ENCODE data around the gene PAX2.

DNA sequence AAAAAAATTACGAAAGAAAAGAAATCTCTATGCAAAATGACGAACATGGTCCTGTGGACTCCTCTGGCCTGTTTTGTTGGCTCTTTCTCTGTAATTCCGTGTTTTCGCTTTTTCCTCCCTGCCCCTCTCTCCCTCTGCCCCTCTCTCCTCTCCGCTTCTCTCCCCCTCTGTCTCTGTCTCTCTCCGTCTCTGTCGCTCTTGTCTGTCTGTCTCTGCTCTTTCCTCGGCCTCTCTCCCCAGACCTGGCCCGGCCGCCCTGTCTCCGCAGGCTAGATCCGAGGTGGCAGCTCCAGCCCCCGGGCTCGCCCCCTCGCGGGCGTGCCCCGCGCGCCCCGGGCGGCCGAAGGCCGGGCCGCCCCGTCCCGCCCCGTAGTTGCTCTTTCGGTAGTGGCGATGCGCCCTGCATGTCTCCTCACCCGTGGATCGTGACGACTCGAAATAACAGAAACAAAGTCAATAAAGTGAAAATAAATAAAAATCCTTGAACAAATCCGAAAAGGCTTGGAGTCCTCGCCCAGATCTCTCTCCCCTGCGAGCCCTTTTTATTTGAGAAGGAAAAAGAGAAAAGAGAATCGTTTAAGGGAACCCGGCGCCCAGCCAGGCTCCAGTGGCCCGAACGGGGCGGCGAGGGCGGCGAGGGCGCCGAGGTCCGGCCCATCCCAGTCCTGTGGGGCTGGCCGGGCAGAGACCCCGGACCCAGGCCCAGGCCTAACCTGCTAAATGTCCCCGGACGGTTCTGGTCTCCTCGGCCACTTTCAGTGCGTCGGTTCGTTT, 83.9 kb downstream of the PAX2 start:
- TF ChIP-seq, protein P1, sequence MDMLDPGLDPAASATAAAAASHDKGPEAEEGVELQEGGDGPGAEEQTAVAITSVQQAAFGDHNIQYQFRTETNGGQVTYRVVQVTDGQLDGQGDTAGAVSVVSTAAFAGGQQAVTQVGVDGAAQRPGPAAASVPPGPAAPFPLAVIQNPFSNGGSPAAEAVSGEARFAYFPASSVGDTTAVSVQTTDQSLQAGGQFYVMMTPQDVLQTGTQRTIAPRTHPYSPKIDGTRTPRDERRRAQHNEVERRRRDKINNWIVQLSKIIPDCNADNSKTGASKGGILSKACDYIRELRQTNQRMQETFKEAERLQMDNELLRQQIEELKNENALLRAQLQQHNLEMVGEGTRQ (CRISPR knock-in tag; IDR thresholded peaks at IDR 0.05), result no peak
- no peak for TF ChIP-seq ESRRA (CRISPR knock-in tag; IDR thresholded peaks at IDR 0.05; ENCODE audit: borderline replicate concordance)
- no peak for TF ChIP-seq SP1 (CRISPR knock-in tag; conservative IDR thresholded peaks at IDR 0.05)
- TF ChIP-seq, protein P2, sequence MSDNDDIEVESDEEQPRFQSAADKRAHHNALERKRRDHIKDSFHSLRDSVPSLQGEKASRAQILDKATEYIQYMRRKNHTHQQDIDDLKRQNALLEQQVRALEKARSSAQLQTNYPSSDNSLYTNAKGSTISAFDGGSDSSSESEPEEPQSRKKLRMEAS (CRISPR knock-in tag; IDR thresholded peaks at IDR 0.05), result no peak
- no peak for TF ChIP-seq CREM (CRISPR knock-in tag; IDR thresholded peaks at IDR 0.05)
- TF ChIP-seq, protein P3, sequence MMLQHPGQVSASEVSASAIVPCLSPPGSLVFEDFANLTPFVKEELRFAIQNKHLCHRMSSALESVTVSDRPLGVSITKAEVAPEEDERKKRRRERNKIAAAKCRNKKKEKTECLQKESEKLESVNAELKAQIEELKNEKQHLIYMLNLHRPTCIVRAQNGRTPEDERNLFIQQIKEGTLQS (CRISPR knock-in tag; conservative IDR thresholded peaks at IDR 0.05), result no peak
- TF ChIP-seq, protein P4, sequence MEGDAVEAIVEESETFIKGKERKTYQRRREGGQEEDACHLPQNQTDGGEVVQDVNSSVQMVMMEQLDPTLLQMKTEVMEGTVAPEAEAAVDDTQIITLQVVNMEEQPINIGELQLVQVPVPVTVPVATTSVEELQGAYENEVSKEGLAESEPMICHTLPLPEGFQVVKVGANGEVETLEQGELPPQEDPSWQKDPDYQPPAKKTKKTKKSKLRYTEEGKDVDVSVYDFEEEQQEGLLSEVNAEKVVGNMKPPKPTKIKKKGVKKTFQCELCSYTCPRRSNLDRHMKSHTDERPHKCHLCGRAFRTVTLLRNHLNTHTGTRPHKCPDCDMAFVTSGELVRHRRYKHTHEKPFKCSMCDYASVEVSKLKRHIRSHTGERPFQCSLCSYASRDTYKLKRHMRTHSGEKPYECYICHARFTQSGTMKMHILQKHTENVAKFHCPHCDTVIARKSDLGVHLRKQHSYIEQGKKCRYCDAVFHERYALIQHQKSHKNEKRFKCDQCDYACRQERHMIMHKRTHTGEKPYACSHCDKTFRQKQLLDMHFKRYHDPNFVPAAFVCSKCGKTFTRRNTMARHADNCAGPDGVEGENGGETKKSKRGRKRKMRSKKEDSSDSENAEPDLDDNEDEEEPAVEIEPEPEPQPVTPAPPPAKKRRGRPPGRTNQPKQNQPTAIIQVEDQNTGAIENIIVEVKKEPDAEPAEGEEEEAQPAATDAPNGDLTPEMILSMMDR (IDR thresholded peaks at IDR 0.05), result no peak

All from WTC11 (cell line).